Loucy (cell line): ENCODE measurements around the gene IBA57.

ENCODE experiments used
- H2AFZ ChIP-seq: fragments of 200-600 bp; sonication (generic); 2 replicates; pipeline ENCODE4 v1.6.0; 2016; ENCODE audit warnings: antibody characterized with exemption, mild to moderate bottlenecking, low read length, moderate library complexity
- H3F3A ChIP-seq: fragments of 200-600 bp; 2 replicates; pipeline ENCODE4 v1.6.0; 2016; ENCODE audit warnings: antibody characterized with exemption, low read depth, mild to moderate bottlenecking
- H3K27me3 ChIP-seq: fragments of 200-600 bp; sonication (generic); 2 replicates; pipeline ENCODE4 v1.6.1; 2014; ENCODE audit warnings: low read length, mild to moderate bottlenecking; ENCODE audit not compliant: insufficient read depth, poor library complexity, severe bottlenecking
- H3K36me3 ChIP-seq: fragments of 200-600 bp; sonication (generic); 2 replicates; pipeline ENCODE4 v1.6.1; 2016; ENCODE audit warnings: low read length; ENCODE audit not compliant: insufficient read depth
- H3K4me1 ChIP-seq: fragments of 200-600 bp; sonication (generic); 2 replicates; pipeline ENCODE4 v1.5.1; 2014; ENCODE audit warnings: low read length, mild to moderate bottlenecking; ENCODE audit not compliant: insufficient read depth, poor library complexity, severe bottlenecking
- H3K4me2 ChIP-seq: fragments of 200-600 bp; sonication (generic); 2 replicates; pipeline ENCODE4 v1.6.0; 2014; ENCODE audit warnings: antibody characterized with exemption, low read length, low read depth, mild to moderate bottlenecking; ENCODE audit not compliant: poor library complexity, severe bottlenecking
- H3K4me3 ChIP-seq: fragments of 200-600 bp; sonication (generic); 2 replicates; pipeline ENCODE4 v1.5.1; 2014; ENCODE audit warnings: low read length, mild to moderate bottlenecking, mixed read lengths; ENCODE audit not compliant: poor library complexity, severe bottlenecking
- H3K79me2 ChIP-seq: fragments of 200-600 bp; sonication (generic); 2 replicates; pipeline ENCODE4 v1.6.1; 2014; ENCODE audit warnings: low read length; ENCODE audit not compliant: insufficient read depth
- H3K9ac ChIP-seq: fragments of 200-600 bp; sonication (generic); 2 replicates; pipeline ENCODE4 v1.6.0; 2014; ENCODE audit warnings: mild to moderate bottlenecking, low read depth, low read length, moderate library complexity; ENCODE audit not compliant: poor library complexity, severe bottlenecking
- H3K9me2 ChIP-seq: fragments of 200-600 bp; sonication (generic); replicated peaks from 2 replicates; pipeline ENCODE4 v1.6.1; 2016; ENCODE audit warnings: low read depth, low read length, mixed read lengths
- H3K9me3 ChIP-seq: fragments of 200-600 bp; sonication (generic); 2 replicates; pipeline ENCODE4 v1.6.1; 2014; ENCODE audit warnings: mild to moderate bottlenecking, antibody characterized with exemption, low read length, low read depth; ENCODE audit not compliant: insufficient read depth
- H4K20me1 ChIP-seq: fragments of 200-600 bp; sonication (generic); 2 replicates; pipeline ENCODE4 v1.6.0; 2014; ENCODE audit warnings: antibody characterized with exemption, low read length, mild to moderate bottlenecking; ENCODE audit not compliant: insufficient read depth, poor library complexity, severe bottlenecking
- EZH2phosphoT487 ChIP-seq: fragments of 200-600 bp; IDR thresholded peaks from 2 replicates; pipeline ENCODE4 v1.6.1; 2018; ENCODE audit warnings: antibody characterized with exemption, mild to moderate bottlenecking, moderate library complexity, borderline replicate concordance
- TF ChIP-seq, protein P1 (sequence below): fragments of 200-600 bp; sonication (generic); conservative IDR thresholded peaks from 2 replicates; pipeline ENCODE4 v1.5.1; 2014; ENCODE audit warnings: mild to moderate bottlenecking, antibody characterized with exemption, low read length

Gene IBA57

DNA sequence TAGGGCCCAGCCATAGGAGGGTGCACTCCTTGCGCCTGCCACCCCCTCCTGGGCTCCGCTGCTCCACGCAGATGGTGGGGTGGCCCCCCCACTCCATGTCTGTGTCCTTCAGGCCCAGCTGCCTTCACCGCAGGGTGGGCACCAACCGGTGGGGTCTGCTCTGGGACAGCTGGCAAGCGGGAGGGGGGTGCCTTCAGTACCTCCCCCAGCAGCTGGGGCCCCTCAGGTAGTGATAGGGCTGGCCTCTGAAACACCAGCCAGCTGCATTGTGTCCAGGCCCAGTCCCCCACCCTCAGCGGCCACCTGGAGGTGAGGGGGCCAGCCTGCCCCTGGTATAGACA is 15.5 kb upstream of the IBA57 start:
- Histone ChIP-seq H3K9me3 (no peaks in the 10 kb centered on the region), H3K4me1 (peaks cover 3% of the 10 kb centered on the region), H3K36me3 (peaks cover 15% of the 10 kb centered on the region; the same call in 1 of the 2 replicates), H4K20me1 (peaks cover 22% of the 10 kb centered on the region), H3K9me2 (no peaks in the 10 kb centered on the region), H2AFZ (no peak overlapping the region), H3F3A (no peaks in the 10 kb centered on the region), H3K9ac (no peak overlapping the region), H3K79me2 (peaks cover 23% of the 10 kb centered on the region; the same call in 1 of the 2 replicates), H3K4me3 (no peak overlapping the region), H3K4me2 (no peak overlapping the region), H3K27me3 (no peaks in the 10 kb centered on the region)
- TF ChIP-seq, protein P1, sequence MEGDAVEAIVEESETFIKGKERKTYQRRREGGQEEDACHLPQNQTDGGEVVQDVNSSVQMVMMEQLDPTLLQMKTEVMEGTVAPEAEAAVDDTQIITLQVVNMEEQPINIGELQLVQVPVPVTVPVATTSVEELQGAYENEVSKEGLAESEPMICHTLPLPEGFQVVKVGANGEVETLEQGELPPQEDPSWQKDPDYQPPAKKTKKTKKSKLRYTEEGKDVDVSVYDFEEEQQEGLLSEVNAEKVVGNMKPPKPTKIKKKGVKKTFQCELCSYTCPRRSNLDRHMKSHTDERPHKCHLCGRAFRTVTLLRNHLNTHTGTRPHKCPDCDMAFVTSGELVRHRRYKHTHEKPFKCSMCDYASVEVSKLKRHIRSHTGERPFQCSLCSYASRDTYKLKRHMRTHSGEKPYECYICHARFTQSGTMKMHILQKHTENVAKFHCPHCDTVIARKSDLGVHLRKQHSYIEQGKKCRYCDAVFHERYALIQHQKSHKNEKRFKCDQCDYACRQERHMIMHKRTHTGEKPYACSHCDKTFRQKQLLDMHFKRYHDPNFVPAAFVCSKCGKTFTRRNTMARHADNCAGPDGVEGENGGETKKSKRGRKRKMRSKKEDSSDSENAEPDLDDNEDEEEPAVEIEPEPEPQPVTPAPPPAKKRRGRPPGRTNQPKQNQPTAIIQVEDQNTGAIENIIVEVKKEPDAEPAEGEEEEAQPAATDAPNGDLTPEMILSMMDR: no peak

DNA sequence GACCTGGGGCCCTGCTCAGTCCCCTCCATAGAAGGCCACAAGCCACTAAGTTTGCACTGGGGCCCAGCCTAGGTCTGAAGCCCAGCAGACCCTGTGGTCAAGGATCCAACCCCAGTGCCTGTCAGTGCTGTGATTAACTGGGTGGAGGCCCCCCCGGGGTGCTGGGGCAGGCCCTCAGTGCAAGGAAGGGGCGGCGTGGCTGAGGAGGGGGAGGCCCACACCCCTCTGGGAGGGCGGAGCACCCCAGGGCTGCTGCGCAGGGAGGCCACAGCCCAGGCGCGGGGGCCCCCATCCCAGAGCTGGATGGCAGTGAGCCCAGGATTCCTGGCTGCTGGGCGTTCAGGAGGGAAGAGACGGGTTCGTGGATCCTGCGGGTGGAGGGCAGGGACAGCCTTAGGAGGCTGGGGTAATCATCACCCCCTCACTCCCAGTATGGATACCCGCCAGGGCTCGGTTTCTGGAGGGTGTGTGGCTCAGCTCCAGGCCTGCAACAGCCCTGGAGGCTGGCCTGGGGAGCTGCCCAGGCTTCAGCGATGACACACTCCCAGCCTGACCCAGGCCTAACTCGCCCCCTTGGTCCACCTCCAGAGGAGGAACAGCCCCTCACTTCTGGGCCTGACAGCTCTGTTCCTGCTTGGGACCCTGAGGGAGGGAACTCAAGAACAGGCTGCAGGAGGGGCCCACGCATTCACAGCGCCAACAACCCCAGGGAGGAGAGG is 15.0 kb upstream of the IBA57 start:
- TF ChIP-seq, protein P1: no peak
- no peak for TF ChIP-seq EZH2phosphoT487
- Histone ChIP-seq H2AFZ (no peak overlapping the region), H3K4me1 (peaks cover 3% of the 10 kb centered on the region), H3K4me3 (no peak overlapping the region), H3K36me3 (peaks cover 15% of the 10 kb centered on the region; the same call in 1 of the 2 replicates), H3K9me2 (no peaks in the 10 kb centered on the region), H3F3A (no peaks in the 10 kb centered on the region), H3K9me3 (no peaks in the 10 kb centered on the region), H3K27me3 (no peaks in the 10 kb centered on the region), H3K4me2 (no peak overlapping the region), H4K20me1 (peaks cover 17% of the 10 kb centered on the region), H3K79me2 (peaks cover 18% of the 10 kb centered on the region; the same call in 1 of the 2 replicates), H3K9ac (no peak overlapping the region)

DNA sequence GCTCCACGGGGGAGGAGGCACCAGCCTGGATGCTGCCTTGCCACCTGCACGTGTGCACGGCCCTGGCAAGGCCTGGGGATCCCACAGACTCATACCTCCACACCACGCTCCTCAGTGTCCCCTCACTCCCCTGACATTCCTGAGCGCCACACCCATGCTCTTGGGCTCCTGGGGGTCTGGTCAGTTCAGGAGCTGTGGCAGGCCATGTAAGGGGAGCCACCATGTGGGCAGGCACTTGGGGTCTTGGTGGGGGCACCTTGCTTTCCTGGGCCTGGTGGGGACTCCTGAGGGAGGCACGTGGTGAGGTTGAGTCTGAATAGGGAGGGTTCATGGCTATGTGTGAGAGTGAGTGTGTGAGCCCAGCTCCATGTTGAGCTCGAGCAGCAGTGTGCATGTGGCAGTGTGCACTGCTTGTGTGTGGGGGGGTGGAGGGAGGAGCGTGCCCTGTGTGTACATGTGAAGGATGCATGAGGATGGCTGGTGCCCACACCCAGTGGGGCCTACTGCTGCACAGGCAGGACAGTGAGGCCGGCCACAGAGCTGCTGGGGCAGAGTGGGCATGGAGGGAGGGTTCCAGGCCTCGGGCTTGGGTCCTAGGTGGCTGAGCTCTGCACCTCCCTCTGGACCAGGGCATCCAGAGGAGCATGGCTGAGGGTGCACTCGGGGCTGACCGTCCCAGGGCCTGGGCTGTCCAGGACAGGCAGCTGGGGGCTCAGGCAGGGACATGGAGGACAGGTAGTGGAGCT is 14.3 kb upstream of the IBA57 start:
- peaks cover 9% of the 10 kb centered on the region for H4K20me1 ChIP-seq
- no peaks in the 10 kb centered on the region for H3K9me2 ChIP-seq
- H3K36me3 ChIP-seq: peaks cover 15% of the 10 kb centered on the region; the same call in 1 of the 2 replicates
- H3K79me2 ChIP-seq: peaks cover 10% of the 10 kb centered on the region; the same call in 1 of the 2 replicates
- no peaks in the 10 kb centered on the region for H3K9me3 ChIP-seq
- H3K27me3 ChIP-seq: no peaks in the 10 kb centered on the region
- H3K4me2 ChIP-seq: no peak overlapping the region
- H3K4me1 ChIP-seq: peaks cover 3% of the 10 kb centered on the region
- H3K4me3 ChIP-seq: no peak overlapping the region
- TF ChIP-seq, protein P1: no peak
- TF ChIP-seq EZH2phosphoT487: no peak
- H3K9ac ChIP-seq: no peak overlapping the region
- no peaks in the 10 kb centered on the region for H3F3A ChIP-seq
- H2AFZ ChIP-seq: no peak overlapping the region
